Suppressor macrophage (primary cell): Measurements from ENCODE around the gene SLC35G2.
"Not testable (repeated sequence)": the region's sequence is repeated elsewhere in the genome, so short reads cannot be mapped to it uniquely, and the experiment has no call there.

Experiments
- DNase-seq, 4 experiments: peaks; one replicate each; pipeline ENCODE4 v3.0.0-alpha.2; 2020 to 2022

SLC35G2 gene

GRCh38 chr3:136835089-136835812 lies 16.3 kb downstream of the SLC35G2 start:
- DNase-seq = no peak

- no peak for DNase-seq
These were observed 17.0 kb downstream of the SLC35G2 start for GRCh38 chr3:136835813-136836510.

- no peak for DNase-seq
These were observed 17.7 kb downstream of the SLC35G2 start for GRCh38 chr3:136836511-136837156.

- DNase-seq = no peak
These were observed 20.0 kb downstream of the SLC35G2 start for GRCh38 chr3:136838641-136839555.

- DNase-seq = no peak
These were observed 20.6 kb downstream of the SLC35G2 start for GRCh38 chr3:136839556-136839931.

- no peak for DNase-seq
These were observed 21.3 kb downstream of the SLC35G2 start for GRCh38 chr3:136840252-136840651.

GRCh38 chr3:136842294-136842693 lies 23.4 kb downstream of the SLC35G2 start:
- no peak for DNase-seq

GRCh38 chr3:136844724-136845123 lies 25.8 kb downstream of the SLC35G2 start:
- DNase-seq = no peak

- DNase-seq = no peak
These were observed 33.3 kb downstream of the SLC35G2 start for GRCh38 chr3:136852180-136852579.

- DNase-seq = peak; percentile 43 to 72 (median 64)
These were observed 37.7 kb downstream of the SLC35G2 start for GRCh38 chr3:136856665-136857064.

GRCh38 chr3:136858381-136858780 lies 39.5 kb downstream of the SLC35G2 start:
- DNase-seq = peak; percentile 79 to 93 (median 86)

GRCh38 chr3:136860541-136860940 lies 41.6 kb downstream of the SLC35G2 start:
- peak in 3 of 4 experiments; percentile 45 to 55 (median 49) for DNase-seq

- peak; percentile 97 to 98 (median 98) for DNase-seq
These were observed 43.1 kb downstream of the SLC35G2 start, which contains the start of gene NCK1 for GRCh38 chr3:136861890-136862616. Gene NCK1 (plus strand): TSS chr3:136862208. CDS start chr3:136928002, 65,794 bp downstream.

- peak; percentile 27 to 61 (median 42) for DNase-seq
These were observed 43.8 kb downstream of the SLC35G2 start for GRCh38 chr3:136862617-136863322.

GRCh38 chr3:136869282-136869681 lies 50.4 kb downstream of the SLC35G2 start:
- no peak for DNase-seq

GRCh38 chr3:136872258-136872657 lies 53.3 kb downstream of the SLC35G2 start:
- DNase-seq = not testable (repeated sequence)

GRCh38 chr3:136879510-136879909 lies 60.6 kb downstream of the SLC35G2 start:
- not testable (repeated sequence) for DNase-seq

GRCh38 chr3:136882571-136882970 lies 63.6 kb downstream of the SLC35G2 start:
- no peak for DNase-seq

GRCh38 chr3:136883967-136884720 lies 65.2 kb downstream of the SLC35G2 start:
- no peak for DNase-seq
